ENCODE measurements around the gene OR2C1. TPM values are rescaled to one million over a fixed set of nuclear protein-coding genes. Genes with fewer than 3 reads are reported as not detected.

Gene OR2C1
- total RNA-seq, 1 experiment from 2014 or later: not detected

GRCh38 chr16:3363793-3364192 lies 8.1 kb downstream of the OR2C1 start:
- Histone ChIP-seq H3K36me3 (replicated peaks; ENCODE audit: control insufficient read depth, insufficient read depth, low read length) (no peaks in the 10 kb centered on the region), H3K27me3 (ENCODE audit: control insufficient read depth, insufficient read depth, low read length) (no peaks in the 10 kb centered on the region), H3K4me3 (ENCODE audit: insufficient read depth, low read depth, low read length) (no peak overlapping the region)
- DNase-seq: no peak

- Histone ChIP-seq H3K4me3 (ENCODE audit: insufficient read depth, low read depth, low read length) (no peak overlapping the region), H3K27me3 (ENCODE audit: control insufficient read depth, insufficient read depth, low read length) (no peaks in the 10 kb centered on the region), H3K36me3 (replicated peaks; ENCODE audit: control insufficient read depth, insufficient read depth, low read length) (no peaks in the 10 kb centered on the region)
- DNase-seq: peak; percentile 30
Observed at GRCh38 chr16:3364774-3365427, 9.2 kb downstream of the OR2C1 start.

- no peak for DNase-seq
- H3K27me3 ChIP-seq (ENCODE audit: control insufficient read depth, insufficient read depth, low read length): no peaks in the 10 kb centered on the region
Observed at GRCh38 chr16:3369073-3369472, 13.4 kb downstream of the OR2C1 start.

GRCh38 chr16:3375680-3376079 lies 20.0 kb downstream of the OR2C1 start:
- no peaks in the 10 kb centered on the region for H3K36me3 ChIP-seq (replicated peaks; ENCODE audit: control insufficient read depth, insufficient read depth, low read length)
- DNase-seq: no peak
- no peaks in the 10 kb centered on the region for H3K27me3 ChIP-seq (ENCODE audit: control insufficient read depth, insufficient read depth, low read length)
- H3K4me3 ChIP-seq (ENCODE audit: insufficient read depth, low read depth, low read length): no peak overlapping the region

More at GRCh38 chr16:3369073-3369472, 13.4 kb downstream of the OR2C1 start:
- H3K36me3 ChIP-seq (replicated peaks; ENCODE audit: control insufficient read depth, insufficient read depth, low read length): no peaks in the 10 kb centered on the region
- no peak overlapping the region for H3K4me3 ChIP-seq (ENCODE audit: insufficient read depth, low read depth, low read length)

GRCh38 chr16:3377917-3378316 lies 22.2 kb downstream of the OR2C1 start:
- no peak for DNase-seq
- H3K4me3 ChIP-seq (ENCODE audit: insufficient read depth, low read depth, low read length): no peak overlapping the region

GRCh38 chr16:3383045-3383448 lies 27.4 kb downstream of the OR2C1 start:
- Histone ChIP-seq H3K36me3 (replicated peaks; ENCODE audit: control insufficient read depth, insufficient read depth, low read length) (peaks cover 31% of the 10 kb centered on the region), H3K4me3 (ENCODE audit: insufficient read depth, low read depth, low read length) (no peak overlapping the region), H3K27me3 (ENCODE audit: control insufficient read depth, insufficient read depth, low read length) (no peaks in the 10 kb centered on the region)
- no peak for DNase-seq

More at GRCh38 chr16:3377917-3378316, 22.2 kb downstream of the OR2C1 start:
- H3K36me3 ChIP-seq (replicated peaks; ENCODE audit: control insufficient read depth, insufficient read depth, low read length): peaks cover 6% of the 10 kb centered on the region
- no peaks in the 10 kb centered on the region for H3K27me3 ChIP-seq (ENCODE audit: control insufficient read depth, insufficient read depth, low read length)

GRCh38 chr16:3388325-3388724 lies 32.6 kb downstream of the OR2C1 start:
- no peak for DNase-seq
- no peak overlapping the region for H3K4me3 ChIP-seq (ENCODE audit: insufficient read depth, low read depth, low read length)
- no peaks in the 10 kb centered on the region for H3K27me3 ChIP-seq (ENCODE audit: control insufficient read depth, insufficient read depth, low read length)
- peaks cover 39% of the 10 kb centered on the region for H3K36me3 ChIP-seq (replicated peaks; ENCODE audit: control insufficient read depth, insufficient read depth, low read length)

- Histone ChIP-seq H3K4me3 (ENCODE audit: insufficient read depth, low read depth, low read length) (no peak overlapping the region), H3K27me3 (ENCODE audit: control insufficient read depth, insufficient read depth, low read length) (no peaks in the 10 kb centered on the region), H3K36me3 (replicated peaks; ENCODE audit: control insufficient read depth, insufficient read depth, low read length) (peaks cover 33% of the 10 kb centered on the region)
- DNase-seq: no peak
Observed at GRCh38 chr16:3389663-3390338, 34.1 kb downstream of the OR2C1 start.

GRCh38 chr16:3400446-3400778 lies 44.7 kb downstream of the OR2C1 start:
- H3K36me3 ChIP-seq (replicated peaks; ENCODE audit: control insufficient read depth, insufficient read depth, low read length): peaks cover 20% of the 10 kb centered on the region
- no peak for DNase-seq
- peak overlapping the region; percentile 97 for H3K4me3 ChIP-seq (ENCODE audit: insufficient read depth, low read depth, low read length)
- H3K27me3 ChIP-seq (ENCODE audit: control insufficient read depth, insufficient read depth, low read length): no peaks in the 10 kb centered on the region; the same call in 1 of the 2 replicates

- Histone ChIP-seq H3K27me3 (ENCODE audit: control insufficient read depth, insufficient read depth, low read length) (no peaks in the 10 kb centered on the region; the same call in 1 of the 2 replicates), H3K36me3 (replicated peaks; ENCODE audit: control insufficient read depth, insufficient read depth, low read length) (peaks cover 18% of the 10 kb centered on the region), H3K4me3 (ENCODE audit: insufficient read depth, low read depth, low read length) (peak within 1 kb of the TSS; percentile 97)
- DNase-seq: peak; percentile 99
Observed at GRCh38 chr16:3400779-3401688, 45.3 kb downstream of the OR2C1 start, which contains the start of the genes ZNF174 and ZSCAN32. ZNF174 (plus strand) TSS chr16:3401215; CDS start chr16:3402005, 790 bp downstream. ZSCAN32 (minus strand) TSS chr16:3401004; CDS start chr16:3397557, 3,447 bp downstream.

GRCh38 chr16:3401719-3402397 lies 46.2 kb downstream of the OR2C1 start:
- DNase-seq: peak; percentile 71
- no peaks in the 10 kb centered on the region; the same call in 1 of the 2 replicates for H3K27me3 ChIP-seq (ENCODE audit: control insufficient read depth, insufficient read depth, low read length)
- H3K4me3 ChIP-seq (ENCODE audit: insufficient read depth, low read depth, low read length): peak overlapping the region; percentile 97
- H3K36me3 ChIP-seq (replicated peaks; ENCODE audit: control insufficient read depth, insufficient read depth, low read length): peaks cover 13% of the 10 kb centered on the region
